Gastrocnemius medialis (tissue), 4 donors: ENCODE data around the gene LAX1. TPM values are rescaled to one million over a fixed set of nuclear protein-coding genes. Genes with fewer than 3 reads are reported as not detected.
"Not testable (repeated sequence)": the region's sequence is repeated elsewhere in the genome, so short reads cannot be mapped to it uniquely, and the experiment has no call there.

Source experiments
- ATAC-seq, 2 donors: fragments of 150-250 bp; one replicate each; pipeline ENCODE4 v1.9.1; 2016
- DNase-seq, 2 donors: peaks; one replicate each; pipeline ENCODE4 v3.0.0-alpha.2; 2019
- H3K27ac ChIP-seq, 4 donors: fragments of 200-600 bp; sonication (generic); 1 replicate in 1 of 4; 2 replicates in 3 of 4; pipeline ENCODE4 v1.5.1; 2016 to 2018; ENCODE audit warnings: mild to moderate bottlenecking in 2 of 4, moderate library complexity in 1 of 4
- H3K27me3 ChIP-seq, 3 donors: fragments of 200-600 bp; sonication (generic) in 2 of 3; 1 replicate in 1 of 3; 2 replicates in 2 of 3; pipeline versions ENCODE4 v1.5.1 to v1.6.0; 2016 to 2019; ENCODE audit warnings: mild to moderate bottlenecking in 1 of 3, moderate library complexity in 1 of 3
- H3K36me3 ChIP-seq, 2 donors: fragments of 200-600 bp; sonication (generic) in 1 of 2; one replicate each; pipeline ENCODE4 v1.5.1; 2017 to 2018
- H3K4me1 ChIP-seq, 2 donors: fragments of 200-600 bp; sonication (generic) in 1 of 2; one replicate each; pipeline ENCODE4 v1.5.1; 2016 to 2017; ENCODE audit warnings: mild to moderate bottlenecking in 2 of 2
- H3K4me3 ChIP-seq, 4 donors: fragments of 200-600 bp; sonication (generic) in 3 of 4; 1 replicate in 1 of 4; 2 replicates in 3 of 4; pipeline ENCODE4 v1.5.1; 2016 to 2019; ENCODE audit warnings: mild to moderate bottlenecking in 2 of 4
- H3K9me3 ChIP-seq, 3 donors: fragments of 200-600 bp; sonication (generic) in 2 of 3; 1 replicate in 1 of 3; 2 replicates in 2 of 3; pipeline ENCODE4 v1.5.1; 2016 to 2019
- POLR2A ChIP-seq, 2 donors: fragments of 450-650 bp; IDR thresholded peaks; one replicate each; pipeline ENCODE4 v1.6.1; 2017; ENCODE audit warnings: antibody characterized with exemption in 2 of 2, mild to moderate bottlenecking in 2 of 2, moderate library complexity in 2 of 2
- in situ Hi-C, 4 donors: fragments of 200-750 bp; cut with MboI; loops; one replicate each; pipeline versions ENCODE4 v1.15.0 to v1.8.0; 2017; ENCODE audit warnings: low sequenced_read_pairs in 4 of 4
- intact Hi-C: fragments of 100-400 bp; cut with DNase I; formaldehyde crosslinking; loops from one replicate; pipeline ENCODE4 v1.15.1; 2023; ENCODE audit warnings: low total_unique reads
- total RNA-seq, 4 donors: library from RNA; depleted of rRNA; stranded (reverse); fragments of >200 nt; gene quantifications; one replicate each; pipeline versions ENCODE4 v1.1.0 to v1.2.3, GENCODE V29; 2016
- TF ChIP-seq, protein P1 (sequence below), 5 experiments: fragments of 450-650 bp in 3 of 5; fragments of 200-600 bp in 2 of 5; sonication (generic) in 2 of 5; IDR thresholded peaks in 4 of 5; conservative IDR thresholded peaks in 1 of 5; 1 replicate in 4 of 5; 2 replicates in 1 of 5; pipeline ENCODE4 v1.5.1; 2016 to 2019; ENCODE audit warnings: antibody characterized with exemption in 5 of 5, mild to moderate bottlenecking in 3 of 5, moderate library complexity in 3 of 5

The LAX1 gene
- total RNA-seq, 4 donors from 2014 or later: 0.19 TPM; not detected in 3

DNA sequence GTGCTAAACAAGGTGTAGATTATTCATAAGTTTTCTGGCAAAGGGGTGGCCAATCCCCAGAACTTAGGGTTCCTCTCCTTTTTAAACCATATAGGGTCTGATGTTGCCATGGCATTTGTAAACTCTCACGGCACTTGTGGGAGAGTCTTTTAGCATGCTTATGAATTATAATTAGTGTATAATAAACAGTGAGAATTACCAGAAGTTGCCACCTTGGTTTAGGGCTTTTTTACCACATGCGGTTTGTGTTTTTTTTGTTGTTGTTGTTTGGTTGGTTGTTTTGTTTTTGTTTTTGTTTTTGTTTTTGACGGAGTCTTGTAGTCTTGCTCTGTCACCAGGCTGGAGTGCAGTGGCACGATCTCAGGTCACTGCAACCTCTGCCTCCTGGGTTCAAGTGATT lies 8.9 kb upstream of the LAX1 start:
- Histone ChIP-seq H3K9me3 (no peaks in the 10 kb centered on the region), H3K27ac (no peak overlapping the region), H3K4me3 (no peak overlapping the region), H3K4me1 (peaks cover 0 to under 1% of the 10 kb centered on the region in 2 donors), H3K36me3 (no peaks in the 10 kb centered on the region), H3K27me3 (no peaks in the 10 kb centered on the region)
- intact Hi-C loops (no loop called here), in situ Hi-C loops (no loop called here)
- ATAC-seq: no peak
- TF ChIP-seq, protein P1, sequence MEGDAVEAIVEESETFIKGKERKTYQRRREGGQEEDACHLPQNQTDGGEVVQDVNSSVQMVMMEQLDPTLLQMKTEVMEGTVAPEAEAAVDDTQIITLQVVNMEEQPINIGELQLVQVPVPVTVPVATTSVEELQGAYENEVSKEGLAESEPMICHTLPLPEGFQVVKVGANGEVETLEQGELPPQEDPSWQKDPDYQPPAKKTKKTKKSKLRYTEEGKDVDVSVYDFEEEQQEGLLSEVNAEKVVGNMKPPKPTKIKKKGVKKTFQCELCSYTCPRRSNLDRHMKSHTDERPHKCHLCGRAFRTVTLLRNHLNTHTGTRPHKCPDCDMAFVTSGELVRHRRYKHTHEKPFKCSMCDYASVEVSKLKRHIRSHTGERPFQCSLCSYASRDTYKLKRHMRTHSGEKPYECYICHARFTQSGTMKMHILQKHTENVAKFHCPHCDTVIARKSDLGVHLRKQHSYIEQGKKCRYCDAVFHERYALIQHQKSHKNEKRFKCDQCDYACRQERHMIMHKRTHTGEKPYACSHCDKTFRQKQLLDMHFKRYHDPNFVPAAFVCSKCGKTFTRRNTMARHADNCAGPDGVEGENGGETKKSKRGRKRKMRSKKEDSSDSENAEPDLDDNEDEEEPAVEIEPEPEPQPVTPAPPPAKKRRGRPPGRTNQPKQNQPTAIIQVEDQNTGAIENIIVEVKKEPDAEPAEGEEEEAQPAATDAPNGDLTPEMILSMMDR (IDR thresholded peaks at IDR 0.05 in 4 of 5, conservative IDR thresholded peaks at IDR 0.05 in 1 of 5): no peak
- no peak for TF ChIP-seq POLR2A (IDR thresholded peaks at IDR 0.05)
- no peak for DNase-seq

DNA sequence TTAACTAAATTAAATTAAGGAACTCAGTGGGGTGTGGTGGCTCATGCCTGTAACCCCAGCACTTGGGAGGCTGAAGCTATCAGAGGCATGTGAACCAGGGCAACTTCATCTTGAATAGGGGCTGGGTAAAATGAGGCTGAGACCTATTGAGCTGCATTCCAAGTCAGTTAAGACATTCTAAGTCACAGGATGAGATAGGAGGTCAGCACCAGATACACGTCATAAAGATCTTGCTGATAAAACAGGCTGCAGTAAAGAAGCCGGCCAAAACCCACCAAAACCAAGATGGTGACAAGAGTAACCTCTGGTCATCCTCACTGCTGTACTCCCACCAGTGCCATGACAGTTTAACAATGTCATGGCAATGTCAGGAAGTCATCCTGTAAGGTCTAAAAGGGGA lies 6.2 kb upstream of the LAX1 start:
- DNase-seq, intact Hi-C loops, H3K27ac ChIP-seq, ATAC-seq, H3K36me3 ChIP-seq, H3K4me3 ChIP-seq, H3K27me3 ChIP-seq, in situ Hi-C loops, H3K4me1 ChIP-seq, H3K9me3 ChIP-seq: not testable (repeated sequence)

DNA sequence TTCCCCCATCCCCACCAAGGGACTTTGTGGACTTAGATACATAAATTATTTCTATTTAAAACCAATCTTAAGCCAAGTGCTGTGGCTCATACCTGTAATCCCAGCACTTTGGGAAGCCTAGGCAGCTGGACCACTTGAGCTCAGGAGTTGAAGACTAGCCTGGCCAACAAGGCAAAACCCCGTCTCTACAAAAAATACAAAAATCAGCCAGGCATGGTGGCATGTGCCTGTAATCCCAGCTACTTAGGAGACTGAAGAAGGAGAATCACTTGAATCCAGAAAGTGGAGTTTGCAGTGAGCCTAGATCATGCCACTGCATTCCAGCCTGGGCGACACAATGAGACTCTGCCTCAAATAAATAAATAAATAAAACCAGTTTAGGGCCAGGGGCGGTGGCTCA lies 4.5 kb upstream of the LAX1 start:
- no peaks in the 10 kb centered on the region for H3K4me1 ChIP-seq
- no peak overlapping the region for H3K4me3 ChIP-seq
- ATAC-seq: no peak
- H3K9me3 ChIP-seq: no peaks in the 10 kb centered on the region
- H3K27me3 ChIP-seq: no peaks in the 10 kb centered on the region
- intact Hi-C loops (no loop called here), in situ Hi-C loops (no loop called here)
- no peaks in the 10 kb centered on the region for H3K36me3 ChIP-seq
- DNase-seq: no peak
- H3K27ac ChIP-seq: no peak overlapping the region
- TF ChIP-seq, protein P1 (IDR thresholded peaks at IDR 0.05 in 4 of 5, conservative IDR thresholded peaks at IDR 0.05 in 1 of 5): no peak
- no peak for TF ChIP-seq POLR2A (IDR thresholded peaks at IDR 0.05)

DNA sequence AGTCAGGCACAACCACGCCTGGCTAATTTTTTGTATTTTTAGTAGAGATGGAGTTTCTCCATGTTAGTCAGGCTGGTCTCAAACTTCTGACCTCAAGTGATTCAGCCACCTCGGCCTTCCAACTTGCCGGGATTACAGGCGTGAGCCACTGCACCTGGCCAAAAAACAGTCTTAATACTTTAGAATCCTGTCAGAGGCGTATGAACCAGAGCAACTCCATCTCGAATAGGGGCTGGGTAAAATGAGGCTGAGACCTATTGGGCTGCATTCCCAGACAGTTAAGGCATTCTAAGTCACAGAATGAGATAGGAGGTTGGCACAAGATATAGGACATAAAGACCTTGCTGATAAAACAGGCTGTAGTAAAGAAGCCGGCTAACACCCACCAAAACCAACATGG lies 3.0 kb upstream of the LAX1 start:
- intact Hi-C loops, H3K9me3 ChIP-seq, H3K27ac ChIP-seq, ATAC-seq, DNase-seq, H3K4me1 ChIP-seq, H3K27me3 ChIP-seq, H3K36me3 ChIP-seq, H3K4me3 ChIP-seq, in situ Hi-C loops: not testable (repeated sequence)

DNA sequence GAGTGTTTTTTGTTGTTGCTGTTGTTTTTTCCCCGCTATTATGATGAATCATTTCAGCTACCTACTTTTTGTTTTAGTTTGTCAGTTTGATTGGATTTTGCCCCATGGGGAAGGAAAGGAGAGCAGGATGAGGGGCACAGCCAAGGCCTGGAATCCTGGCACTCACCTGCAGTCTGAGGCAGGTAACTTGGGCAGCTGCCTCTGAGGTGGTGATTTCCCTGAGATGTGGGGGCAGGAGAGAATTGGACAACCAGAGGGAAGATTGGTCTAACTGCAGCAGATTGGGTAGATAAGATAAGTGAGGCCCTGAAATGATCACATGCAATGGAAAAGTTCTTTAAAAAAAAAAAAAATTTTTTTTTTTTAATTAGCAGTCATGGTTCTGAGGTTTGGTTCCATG lies 1.5 kb upstream of the LAX1 start:
- Histone ChIP-seq H3K9me3 (no peaks in the 10 kb centered on the region), H3K4me1 (peaks cover 0 to under 1% of the 10 kb centered on the region in 2 donors), H3K36me3 (no peaks in the 10 kb centered on the region), H3K27ac (no peak overlapping the region), H3K4me3 (no peak overlapping the region), H3K27me3 (no peaks in the 10 kb centered on the region)
- intact Hi-C loops (no loop called here), in situ Hi-C loops (no loop called here)
- TF ChIP-seq POLR2A (IDR thresholded peaks at IDR 0.05): no peak
- TF ChIP-seq, protein P1 (IDR thresholded peaks at IDR 0.05 in 4 of 5, conservative IDR thresholded peaks at IDR 0.05 in 1 of 5): no peak
- ATAC-seq: no peak
- no peak for DNase-seq
